ENCODE results near the gene IL11.

IL11 gene

GRCh38 chr19:55320844-55321419 is 49.3 kb downstream of the IL11 start:
- TF ChIP-seq FOXP2 (optimal IDR thresholded peaks at IDR 0.05; ENCODE audit: borderline replicate concordance, extremely low read depth, extremely low read length, insufficient read depth) (no peak), POLR2AphosphoS5 (IDR thresholded peaks at IDR 0.05; ENCODE audit: low read depth, low read length) (no peak), SIN3A (IDR thresholded peaks at IDR 0.05; ENCODE audit: borderline replicate concordance, insufficient read depth, low read length) (no peak), TAF1 (IDR thresholded peaks at IDR 0.05; ENCODE audit: borderline replicate concordance, insufficient read depth, low read length) (no peak), REST (IDR thresholded peaks at IDR 0.05; ENCODE audit: insufficient read depth in 1 of 2, low read depth in 2 of 2, low read length in 2 of 2) (no peak)

GRCh38 chr19:55319785-55320184 is 50.5 kb downstream of the IL11 start:
- TF ChIP-seq POLR2AphosphoS5 (IDR thresholded peaks at IDR 0.05; ENCODE audit: low read depth, low read length) (no peak), REST (IDR thresholded peaks at IDR 0.05; ENCODE audit: insufficient read depth in 1 of 2, low read depth in 2 of 2, low read length in 2 of 2) (no peak)

GRCh38 chr19:55316646-55317045 is 53.6 kb downstream of the IL11 start:
- TF ChIP-seq TAF1 (IDR thresholded peaks at IDR 0.05; ENCODE audit: borderline replicate concordance, insufficient read depth, low read length) (no peak), FOXP2 (optimal IDR thresholded peaks at IDR 0.05; ENCODE audit: borderline replicate concordance, extremely low read depth, extremely low read length, insufficient read depth) (no peak), POLR2AphosphoS5 (IDR thresholded peaks at IDR 0.05; ENCODE audit: low read depth, low read length) (no peak), REST (IDR thresholded peaks at IDR 0.05; ENCODE audit: insufficient read depth in 1 of 2, low read depth in 2 of 2, low read length in 2 of 2) (no peak), SIN3A (IDR thresholded peaks at IDR 0.05; ENCODE audit: borderline replicate concordance, insufficient read depth, low read length) (no peak)

GRCh38 chr19:55315956-55316525 is 54.2 kb downstream of the IL11 start:
- TF ChIP-seq FOXP2 (optimal IDR thresholded peaks at IDR 0.05; ENCODE audit: borderline replicate concordance, extremely low read depth, extremely low read length, insufficient read depth) (no peak), SIN3A (IDR thresholded peaks at IDR 0.05; ENCODE audit: borderline replicate concordance, insufficient read depth, low read length) (no peak), TAF1 (IDR thresholded peaks at IDR 0.05; ENCODE audit: borderline replicate concordance, insufficient read depth, low read length) (no peak), POLR2AphosphoS5 (IDR thresholded peaks at IDR 0.05; ENCODE audit: low read depth, low read length) (no peak), REST (IDR thresholded peaks at IDR 0.05; ENCODE audit: insufficient read depth in 1 of 2, low read depth in 2 of 2, low read length in 2 of 2) (no peak)

- no peak for TF ChIP-seq FOXP2 (optimal IDR thresholded peaks at IDR 0.05; ENCODE audit: borderline replicate concordance, extremely low read depth, extremely low read length, insufficient read depth)
- no peak for TF ChIP-seq POLR2AphosphoS5 (IDR thresholded peaks at IDR 0.05; ENCODE audit: low read depth, low read length)
- TF ChIP-seq REST (IDR thresholded peaks at IDR 0.05; ENCODE audit: insufficient read depth in 1 of 2, low read depth in 2 of 2, low read length in 2 of 2) = no peak
- no peak for TF ChIP-seq SIN3A (IDR thresholded peaks at IDR 0.05; ENCODE audit: borderline replicate concordance, insufficient read depth, low read length)
- no peak for TF ChIP-seq TAF1 (IDR thresholded peaks at IDR 0.05; ENCODE audit: borderline replicate concordance, insufficient read depth, low read length)
These were observed 55.9 kb downstream of the IL11 start for GRCh38 chr19:55314396-55314795.
